Measurements from ENCODE around the gene ATP11A. TPM values are rescaled to one million over a fixed set of nuclear protein-coding genes. Genes with fewer than 3 reads are reported as not detected.

Gene ATP11A
- total and polyA plus RNA-seq, 2 donors (not counting 3 experiments of a cell fraction or from before 2014, with no cell fraction given), result 16.5 to 88.1 TPM

DNA sequence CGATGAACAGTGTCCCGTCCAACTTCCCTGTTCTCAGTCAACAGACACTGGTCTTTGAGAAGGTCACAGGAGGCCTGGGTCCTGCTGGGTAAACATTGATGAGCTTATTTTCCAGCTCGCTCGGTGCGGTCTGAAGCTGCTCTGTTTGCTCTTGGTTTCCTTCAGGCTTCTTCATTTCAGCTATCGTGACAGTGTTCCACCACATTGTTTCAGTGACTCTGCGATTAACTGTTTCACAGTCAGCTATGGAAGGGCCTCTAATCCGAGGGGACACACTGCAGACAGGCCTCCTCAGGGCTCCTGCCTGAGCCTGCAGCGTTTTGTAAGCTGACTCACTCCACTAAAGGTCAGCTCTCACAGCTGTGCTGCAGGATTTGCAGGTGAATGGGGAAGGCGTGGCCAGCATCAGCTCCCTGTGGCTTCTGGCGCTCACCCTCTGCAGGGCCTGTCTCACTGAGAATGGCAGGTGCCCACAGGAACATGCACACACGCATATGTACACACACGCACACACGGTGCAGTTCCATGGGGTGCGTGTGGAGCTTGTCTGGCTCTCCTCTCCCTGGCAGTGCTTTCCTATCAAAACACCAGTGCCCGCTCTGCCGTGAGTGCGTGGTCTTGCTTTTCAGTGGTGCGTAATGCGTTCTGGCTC lies 216.3 kb downstream of the ATP11A start:
- dilution Hi-C loops (cut with MboI; ENCODE audit: extremely low pct_ligation_motif_present, low sequenced_read_pairs), result no loop called here
- H3K9me3 ChIP-seq (replicated peaks; ENCODE audit: control insufficient read depth, insufficient read depth, low read length), result no peaks in the 10 kb centered on the region
- CTCF ChIA-PET, result no interaction called here

More for the DNA sequence above, 216.3 kb downstream of the ATP11A start:
- no peaks in the 10 kb centered on the region for H3K9me1 ChIP-seq (replicated peaks; ENCODE audit: control insufficient read depth, extremely low read depth, insufficient read depth, low read length)
- H4K20me1 ChIP-seq (replicated peaks; ENCODE audit: control insufficient read depth, extremely low read depth, insufficient read depth, low read length), result no peaks in the 10 kb centered on the region
- H3K27ac ChIP-seq (ENCODE audit: insufficient read depth, low read depth, low read length), result no peak overlapping the region
- H3K79me2 ChIP-seq (ENCODE audit: control insufficient read depth, insufficient read depth, low read length), result no peaks in the 10 kb centered on the region
- no peak overlapping the region for H3K4me3 ChIP-seq (replicated peaks in 1 of 3; ENCODE audit: insufficient read depth in 1 of 3, low read depth in 1 of 3, low read length in 3 of 3)
- no peak for DNase-seq (ENCODE audit: low read depth, low spot score)
- H3K36me3 ChIP-seq (ENCODE audit: control insufficient read depth in 2 of 2, extremely low read depth in 1 of 2, insufficient read depth in 2 of 2, low read length in 2 of 2), result no peaks in the 10 kb centered on the region
- no peak overlapping the region for H2AFZ ChIP-seq (ENCODE audit: low read depth, low read length)
- H3K4me2 ChIP-seq (ENCODE audit: insufficient read depth, low read length), result no peak overlapping the region
- H3K27me3 ChIP-seq (ENCODE audit: control insufficient read depth in 2 of 2, insufficient read depth in 2 of 2, low read length in 2 of 2), result no peaks in the 10 kb centered on the region
- BruUV-seq (replicated peaks), result no TSS peak
- POLR2A ChIA-PET, result no interaction called here
- intact Hi-C loops (cut with micrococcal nuclease), result no loop called here
- H3K9ac ChIP-seq (replicated peaks; ENCODE audit: extremely low read depth, insufficient read depth, low read length), result no peak overlapping the region
- no peaks in the 10 kb centered on the region for H3K4me1 ChIP-seq (ENCODE audit: control insufficient read depth, extremely low read depth, insufficient read depth, low read length)
- TF ChIP-seq POLR2A (IDR thresholded peaks at IDR 0.05; ENCODE audit: low read depth, low read length), result no peak
- TF ChIP-seq EZH2 (IDR thresholded peaks at IDR 0.05; ENCODE audit: borderline replicate concordance, low read depth, low read length, severe bottlenecking), result no peak
- TF ChIP-seq JUN (IDR thresholded peaks at IDR 0.05; ENCODE audit: borderline replicate concordance, insufficient read depth, insufficient read length, low read depth), result no peak
- TF ChIP-seq MYC (IDR thresholded peaks at IDR 0.05; ENCODE audit: low read depth, low read length), result no peak
- TF ChIP-seq, protein P1, sequence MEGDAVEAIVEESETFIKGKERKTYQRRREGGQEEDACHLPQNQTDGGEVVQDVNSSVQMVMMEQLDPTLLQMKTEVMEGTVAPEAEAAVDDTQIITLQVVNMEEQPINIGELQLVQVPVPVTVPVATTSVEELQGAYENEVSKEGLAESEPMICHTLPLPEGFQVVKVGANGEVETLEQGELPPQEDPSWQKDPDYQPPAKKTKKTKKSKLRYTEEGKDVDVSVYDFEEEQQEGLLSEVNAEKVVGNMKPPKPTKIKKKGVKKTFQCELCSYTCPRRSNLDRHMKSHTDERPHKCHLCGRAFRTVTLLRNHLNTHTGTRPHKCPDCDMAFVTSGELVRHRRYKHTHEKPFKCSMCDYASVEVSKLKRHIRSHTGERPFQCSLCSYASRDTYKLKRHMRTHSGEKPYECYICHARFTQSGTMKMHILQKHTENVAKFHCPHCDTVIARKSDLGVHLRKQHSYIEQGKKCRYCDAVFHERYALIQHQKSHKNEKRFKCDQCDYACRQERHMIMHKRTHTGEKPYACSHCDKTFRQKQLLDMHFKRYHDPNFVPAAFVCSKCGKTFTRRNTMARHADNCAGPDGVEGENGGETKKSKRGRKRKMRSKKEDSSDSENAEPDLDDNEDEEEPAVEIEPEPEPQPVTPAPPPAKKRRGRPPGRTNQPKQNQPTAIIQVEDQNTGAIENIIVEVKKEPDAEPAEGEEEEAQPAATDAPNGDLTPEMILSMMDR (IDR thresholded peaks at IDR 0.05; ENCODE audit: extremely low read depth in 1 of 2, insufficient read depth in 1 of 2, low read depth in 1 of 2, low read length in 2 of 2), result no peak
- no peak for TF ChIP-seq FOS (IDR thresholded peaks at IDR 0.05; ENCODE audit: borderline replicate concordance, insufficient read depth, low read length)
- TF ChIP-seq, protein P2, sequence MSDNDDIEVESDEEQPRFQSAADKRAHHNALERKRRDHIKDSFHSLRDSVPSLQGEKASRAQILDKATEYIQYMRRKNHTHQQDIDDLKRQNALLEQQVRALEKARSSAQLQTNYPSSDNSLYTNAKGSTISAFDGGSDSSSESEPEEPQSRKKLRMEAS (IDR thresholded peaks at IDR 0.05; ENCODE audit: insufficient read depth, insufficient read length), result no peak
- FAIRE-seq, result no peak

All from endothelial cell of umbilical vein (primary cell).